NCI-H2196 (cell line): ENCODE results near the gene CSF3R.

ENCODE experiments used
- DNase-seq: peaks from one replicate; lab custom pipeline; 2025; ENCODE audit not compliant: unreplicated experiment; lab: John Stamatoyannopoulos, UW

The CSF3R gene

GRCh38 chr1:36421649-36422048, 61.1 kb downstream of the CSF3R start:
- no peak for DNase-seq

- peak; percentile 85 for DNase-seq
These were observed 61.8 kb downstream of the CSF3R start for GRCh38 chr1:36420836-36421317.

- no peak for DNase-seq
These were observed 62.3 kb downstream of the CSF3R start for GRCh38 chr1:36420409-36420808.

GRCh38 chr1:36419569-36419968, 63.1 kb downstream of the CSF3R start:
- DNase-seq, result no peak

- no peak for DNase-seq
These were observed 63.6 kb downstream of the CSF3R start for GRCh38 chr1:36419140-36419539.

GRCh38 chr1:36417931-36418330, 64.8 kb downstream of the CSF3R start:
- DNase-seq, result no peak
